Stimulated activated CD4-positive, alpha-beta T cell treated with anti-CD3 and anti-CD28 coated beads, Interleukin-1b, Interleukin-23, amount 100 ng/mL, for 24 hours (primary cell): ENCODE results near the gene PTBP1.
A peak's percentile ranks its signal among the peaks of the same experiment; 100 is the strongest.

ENCODE experiments used
- DNase-seq, 4 experiments: peaks; one replicate each; pipeline ENCODE4 v3.0.0-alpha.2; 2020; ENCODE audit warnings: low read depth in 4 of 4, low spot score in 1 of 4

Gene PTBP1

DNA sequence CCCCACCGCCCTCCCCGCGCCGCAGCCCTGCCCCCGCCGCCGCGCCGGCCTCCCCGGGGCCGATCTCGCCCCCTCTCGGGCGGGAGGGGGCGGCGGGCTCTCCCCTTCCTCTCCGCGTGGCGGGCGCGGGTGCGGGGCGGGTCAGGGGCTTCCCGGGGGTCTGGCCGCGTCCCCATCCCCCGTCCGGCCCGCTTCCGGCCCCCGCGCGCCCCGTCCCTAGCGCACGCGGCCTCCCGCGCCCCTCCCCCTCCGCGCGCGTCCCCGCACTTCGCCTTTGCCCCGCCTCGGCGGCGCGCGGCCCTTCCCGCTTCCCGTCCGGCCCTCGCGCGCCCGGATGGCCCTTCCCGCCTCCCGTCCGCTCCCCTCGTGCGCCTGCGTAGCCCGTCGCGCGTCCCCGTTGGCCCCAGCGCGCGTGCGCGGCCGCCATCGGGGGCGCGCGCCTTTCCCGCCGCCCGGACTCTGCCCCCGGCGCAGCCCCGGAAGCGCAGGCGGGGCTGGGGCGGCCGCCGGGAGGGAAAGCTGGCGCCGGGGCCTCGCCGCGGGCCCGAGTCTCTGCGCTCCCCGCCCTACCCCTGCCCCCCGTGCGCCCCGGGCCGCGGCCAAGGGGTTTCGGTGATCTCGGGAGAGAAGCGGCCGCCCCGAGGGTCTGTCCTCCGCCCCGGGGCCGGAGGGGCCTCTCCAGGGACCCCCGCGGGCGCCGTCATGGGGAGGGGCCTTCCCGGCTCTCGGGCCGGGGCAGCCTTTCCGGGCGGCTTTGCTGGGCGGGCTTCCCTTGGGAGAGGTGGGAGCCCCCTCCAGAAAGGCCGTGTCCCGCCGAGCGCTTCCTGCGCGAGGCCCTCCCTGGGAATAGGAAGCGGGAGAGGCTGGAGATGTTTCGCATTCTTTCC, 519 bp downstream of the PTBP1 start:
- DNase-seq, result peak; percentile 60 to 87 (median 78)

DNA sequence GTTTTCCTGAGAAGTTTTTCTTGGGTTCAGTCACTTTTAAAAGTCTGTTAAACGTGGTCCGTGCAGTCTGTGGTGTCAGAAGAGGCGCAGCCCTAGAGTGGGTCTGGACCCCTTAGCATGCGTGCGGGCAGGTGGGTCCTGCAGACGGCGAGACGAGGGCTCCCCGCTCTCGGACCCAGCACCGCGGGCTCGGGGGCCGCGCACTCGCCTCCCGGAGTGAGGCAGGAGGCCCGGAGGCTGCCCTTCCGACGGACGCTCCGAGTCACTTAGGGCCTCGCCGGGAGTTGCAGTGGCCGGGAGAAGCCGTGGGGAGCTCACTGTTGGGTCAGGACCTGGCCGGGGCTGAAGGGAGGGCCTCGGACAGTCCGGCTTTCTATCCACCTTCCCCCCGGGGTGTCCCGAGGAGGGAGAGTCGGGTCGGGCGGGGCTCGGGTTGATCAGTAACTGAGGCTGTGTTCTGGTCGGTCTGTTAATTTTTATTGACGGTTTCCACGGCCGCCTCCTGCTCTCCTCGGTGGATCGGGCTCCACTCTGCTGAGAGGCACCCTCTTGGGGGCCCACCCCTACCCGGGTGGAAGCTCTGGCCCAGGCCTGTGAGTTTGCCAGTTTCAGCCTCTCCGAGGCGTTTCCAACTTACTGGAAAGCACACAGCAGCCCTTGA, 1.3 kb downstream of the PTBP1 start:
- no peak for DNase-seq

DNA sequence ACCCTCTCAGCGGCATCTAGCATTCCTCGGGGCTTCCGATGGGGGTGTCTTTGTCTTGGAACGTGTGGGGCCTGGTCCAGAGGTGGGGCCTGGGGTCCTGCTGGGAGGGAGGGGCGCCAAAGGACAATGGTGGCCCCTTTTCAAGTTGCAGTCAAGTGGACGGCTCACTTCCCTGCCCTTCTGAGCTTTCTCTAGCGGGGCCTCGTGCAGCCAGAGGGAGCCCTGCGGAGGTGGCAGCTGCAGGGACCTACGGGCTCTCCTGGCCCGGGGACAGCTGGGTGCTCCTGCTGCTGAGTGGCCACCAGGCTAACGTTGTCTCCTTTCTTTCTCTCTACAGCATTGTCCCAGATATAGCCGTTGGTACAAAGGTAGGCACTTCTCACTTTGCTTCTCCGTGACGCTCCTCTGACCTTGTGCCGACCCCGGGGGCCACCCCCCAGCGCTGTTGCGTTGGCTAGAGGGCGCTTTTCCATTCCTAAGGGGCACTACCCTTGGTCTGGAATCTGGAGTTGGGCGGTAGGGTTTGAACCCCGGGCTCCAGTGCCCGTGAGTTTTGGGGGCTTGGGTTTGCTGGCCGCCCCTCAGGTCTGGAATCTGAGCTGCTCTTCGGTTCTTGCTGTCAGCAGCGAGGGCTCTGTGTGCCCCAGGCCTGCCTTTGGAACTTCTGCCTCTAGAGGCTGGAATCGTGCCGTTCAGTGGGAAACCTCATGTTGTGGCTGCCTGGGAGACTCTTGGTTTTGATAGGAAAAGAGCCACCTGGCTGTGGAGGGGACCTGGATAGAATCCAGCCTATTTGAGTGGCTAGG, 2.0 kb downstream of the PTBP1 start:
- DNase-seq, result no peak

DNA sequence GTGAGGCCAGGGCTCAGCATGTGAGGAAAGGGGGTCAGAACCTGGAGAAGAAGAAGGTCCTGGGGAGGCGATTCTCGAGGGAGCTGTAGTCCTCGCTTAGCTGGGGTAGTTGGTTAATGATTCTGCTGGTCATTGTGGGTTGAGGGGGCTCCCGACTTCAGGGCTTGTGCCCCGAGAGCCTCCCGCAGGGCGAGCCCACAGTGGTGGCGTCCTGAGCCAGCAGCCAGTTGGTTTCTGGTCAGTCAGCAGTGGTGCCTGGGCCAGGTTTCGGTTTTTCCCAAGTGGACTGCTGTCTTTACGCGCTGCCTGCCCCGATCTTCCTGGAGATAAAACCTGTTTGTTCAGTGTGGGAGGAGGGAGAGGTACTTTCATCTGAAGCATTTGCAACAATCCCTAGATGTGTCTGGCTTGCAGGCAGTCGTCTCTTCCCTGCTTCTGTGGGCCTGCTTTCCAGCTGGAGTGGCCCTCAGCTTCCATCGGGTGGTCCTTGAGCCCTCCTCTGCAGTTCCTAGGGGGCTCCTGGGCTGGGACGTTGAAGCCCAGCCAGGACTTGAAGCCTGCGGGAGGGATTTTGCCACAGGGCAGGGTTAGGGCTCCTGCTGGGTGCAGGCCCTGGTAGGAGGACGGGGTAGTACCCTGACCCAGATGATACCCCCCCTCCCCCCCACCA, 3.2 kb downstream of the PTBP1 start:
- DNase-seq, result no peak

DNA sequence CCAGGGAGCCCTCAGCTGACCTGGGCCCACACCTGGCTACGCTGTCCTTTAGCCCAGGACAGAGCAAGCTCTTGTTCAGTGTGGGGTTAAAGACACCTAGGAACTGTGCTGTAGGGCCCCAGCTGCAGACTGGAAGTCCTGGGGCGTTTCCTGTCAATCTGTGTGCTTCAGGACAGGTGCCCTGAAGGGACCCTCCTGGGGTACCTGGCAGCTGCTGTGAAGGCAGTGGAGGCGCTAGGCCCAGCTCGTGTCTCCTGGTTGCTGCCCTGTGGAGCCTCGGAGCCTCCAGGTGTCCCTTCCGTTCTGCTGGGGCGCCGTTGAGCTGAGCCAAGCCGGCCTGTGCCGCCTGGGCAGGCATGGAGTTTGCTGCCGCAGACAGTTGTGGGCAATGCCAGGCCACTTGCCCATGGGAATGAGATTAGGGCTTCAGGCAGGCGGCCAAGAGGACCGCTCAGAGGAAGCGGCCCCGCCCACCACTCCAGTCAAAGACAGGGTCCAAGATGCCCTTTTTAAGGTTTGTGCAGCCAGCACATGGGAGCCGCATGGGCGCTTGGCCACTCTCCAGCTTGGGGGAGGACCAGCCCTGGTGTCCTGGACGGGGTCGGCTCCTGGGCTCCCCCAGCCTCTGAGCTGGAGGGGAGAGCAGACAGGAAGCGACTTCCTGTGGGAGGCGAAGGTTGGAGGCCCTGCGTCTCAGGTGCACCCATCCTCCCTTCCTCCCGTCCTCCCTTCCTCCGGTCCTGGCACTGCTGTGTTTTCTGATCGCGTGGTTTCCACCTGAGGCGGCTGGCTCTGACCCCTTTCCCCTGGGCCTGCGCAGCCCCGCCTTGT, 4.0 kb downstream of the PTBP1 start:
- no peak for DNase-seq

DNA sequence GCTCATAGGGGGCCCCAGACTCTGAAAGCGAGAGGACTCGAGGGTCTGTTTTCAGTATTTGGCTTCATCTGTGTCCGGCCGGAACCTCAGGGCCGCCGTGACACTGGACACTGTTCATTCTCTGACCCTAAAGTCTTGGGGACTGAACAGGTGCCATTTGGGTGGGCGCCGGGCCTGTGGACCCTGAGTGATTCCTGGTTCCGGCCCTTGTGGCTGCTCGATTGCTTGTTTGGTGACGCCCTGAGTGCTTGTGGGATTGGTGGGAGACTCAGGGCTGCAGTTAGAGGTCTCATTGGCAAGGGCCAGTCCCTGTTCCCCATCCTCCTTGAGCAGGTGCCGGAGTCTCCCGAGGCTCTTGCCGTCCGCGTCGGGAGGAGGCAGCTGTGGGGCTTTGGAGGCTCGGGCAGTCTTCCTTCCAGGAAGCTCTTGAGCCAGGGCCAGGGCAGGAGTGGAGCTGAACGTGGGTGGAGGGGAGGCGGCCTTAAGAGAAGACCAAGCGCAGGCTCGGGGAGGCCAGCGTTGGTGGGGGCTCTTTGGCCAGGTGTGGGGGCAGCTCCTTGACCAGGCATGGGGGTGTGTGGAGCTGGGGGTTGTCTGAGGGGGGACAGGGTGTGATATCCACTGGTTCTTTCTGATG, 4.7 kb downstream of the PTBP1 start:
- no peak for DNase-seq

DNA sequence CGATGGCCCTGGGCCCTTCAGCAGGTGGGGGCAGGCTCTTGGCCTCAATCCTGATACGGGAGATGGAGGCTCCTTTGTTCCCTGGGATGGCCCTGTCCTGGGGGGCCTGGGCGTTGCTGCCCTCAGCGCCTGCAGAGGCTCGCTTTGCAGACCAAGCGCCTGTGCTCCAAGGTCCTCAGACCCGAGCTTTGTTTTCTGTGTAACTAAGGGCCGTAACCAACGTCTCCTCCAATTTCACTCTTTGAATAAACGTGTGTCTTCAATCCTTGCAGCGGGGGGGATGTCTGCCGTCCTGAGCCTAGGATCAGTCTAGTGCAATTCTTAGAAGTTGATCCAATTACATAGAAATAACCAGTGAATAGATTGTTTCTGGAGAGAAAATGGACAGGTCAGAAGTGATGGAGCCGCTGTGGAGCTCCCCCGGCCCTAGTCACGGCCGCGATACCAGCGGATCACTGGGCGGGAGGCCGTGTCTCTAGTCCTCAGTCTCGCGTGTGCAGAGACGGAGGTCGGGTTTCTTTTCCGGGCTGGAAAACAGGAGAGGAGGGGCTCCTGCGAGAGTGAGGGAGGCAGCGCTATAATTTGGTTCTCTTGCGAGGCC, 5.3 kb downstream of the PTBP1 start:
- no peak for DNase-seq

DNA sequence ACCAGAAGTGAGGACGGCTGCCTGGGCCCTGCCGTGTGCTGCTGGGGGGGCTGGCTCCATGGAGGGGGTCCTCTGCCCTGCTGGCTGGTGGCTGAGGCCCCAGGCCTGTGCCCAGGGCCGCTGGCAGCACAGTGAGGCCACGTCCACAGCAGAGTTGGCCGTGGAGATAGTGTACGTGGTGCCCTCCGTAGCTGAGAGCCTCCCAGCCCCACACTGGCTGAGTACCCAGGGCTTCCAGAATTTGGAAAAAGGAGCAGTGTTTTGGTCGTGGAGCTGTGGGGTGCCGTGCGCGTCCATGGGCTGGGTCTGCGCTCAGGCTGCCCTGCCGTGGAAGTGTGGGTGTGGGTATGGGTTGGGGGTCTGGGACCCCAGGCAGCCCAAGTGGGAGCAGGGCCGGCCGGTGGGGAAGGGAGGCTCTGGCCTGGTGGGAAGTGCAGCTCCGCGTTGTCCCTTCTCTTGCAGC, 5.9 kb downstream of the PTBP1 start:
- DNase-seq, result no peak

DNA sequence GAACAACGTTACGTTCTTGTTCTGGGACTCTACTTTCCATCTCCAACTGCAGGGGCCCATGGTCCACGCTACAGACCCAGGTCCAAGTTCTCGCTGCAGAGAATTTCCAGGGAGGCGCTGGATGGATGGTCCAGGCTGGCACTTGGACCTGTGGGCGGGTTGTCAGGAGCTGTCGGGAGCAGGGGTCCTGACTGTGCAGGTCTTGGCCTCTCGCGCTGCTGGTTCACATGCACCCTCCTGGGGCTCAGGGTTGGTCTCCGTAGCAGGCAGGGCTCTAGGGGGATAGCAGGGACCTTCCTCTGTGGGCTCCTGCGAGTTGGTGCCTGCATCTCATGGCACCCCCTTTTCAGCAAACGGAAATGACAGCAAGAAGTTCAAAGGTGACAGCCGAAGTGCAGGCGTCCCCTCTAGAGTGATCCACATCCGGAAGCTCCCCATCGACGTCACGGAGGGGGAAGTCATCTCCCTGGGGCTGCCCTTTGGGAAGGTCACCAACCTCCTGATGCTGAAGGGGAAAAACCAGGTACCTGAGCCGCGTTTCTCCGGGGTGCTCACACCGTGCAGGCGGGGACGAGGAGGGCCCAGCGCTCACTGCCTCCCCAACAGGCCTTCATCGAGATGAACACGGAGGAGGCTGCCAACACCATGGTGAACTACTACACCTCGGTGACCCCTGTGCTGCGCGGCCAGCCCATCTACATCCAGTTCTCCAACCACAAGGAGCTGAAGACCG, 6.6 kb downstream of the PTBP1 start:
- no peak for DNase-seq

DNA sequence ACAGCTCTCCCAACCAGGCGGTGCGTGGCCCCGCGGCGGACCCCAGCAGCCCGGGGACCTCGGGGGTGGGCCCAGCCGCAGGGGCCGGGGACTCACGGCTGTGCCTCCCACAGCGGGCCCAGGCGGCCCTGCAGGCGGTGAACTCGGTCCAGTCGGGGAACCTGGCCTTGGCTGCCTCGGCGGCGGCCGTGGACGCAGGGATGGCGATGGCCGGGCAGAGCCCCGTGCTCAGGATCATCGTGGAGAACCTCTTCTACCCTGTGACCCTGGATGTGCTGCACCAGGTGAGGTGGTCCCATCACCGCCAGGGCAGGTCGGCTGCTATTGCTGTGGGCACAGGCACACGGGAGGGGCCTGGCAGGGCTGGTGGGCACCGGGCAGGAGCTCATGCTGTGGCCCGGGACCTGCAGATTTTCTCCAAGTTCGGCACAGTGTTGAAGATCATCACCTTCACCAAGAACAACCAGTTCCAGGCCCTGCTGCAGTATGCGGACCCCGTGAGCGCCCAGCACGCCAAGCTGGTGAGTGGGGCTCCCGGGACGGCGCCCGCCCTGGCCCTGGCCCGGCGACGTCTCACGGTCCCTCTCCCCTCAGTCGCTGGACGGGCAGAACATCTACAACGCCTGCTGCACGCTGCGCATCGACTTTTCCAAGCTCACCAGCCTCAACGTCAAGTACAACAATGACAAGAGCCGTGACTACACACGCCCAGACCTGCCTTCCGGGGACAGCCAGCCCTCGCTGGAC, 7.3 kb downstream of the PTBP1 start:
- DNase-seq, result no peak

DNA sequence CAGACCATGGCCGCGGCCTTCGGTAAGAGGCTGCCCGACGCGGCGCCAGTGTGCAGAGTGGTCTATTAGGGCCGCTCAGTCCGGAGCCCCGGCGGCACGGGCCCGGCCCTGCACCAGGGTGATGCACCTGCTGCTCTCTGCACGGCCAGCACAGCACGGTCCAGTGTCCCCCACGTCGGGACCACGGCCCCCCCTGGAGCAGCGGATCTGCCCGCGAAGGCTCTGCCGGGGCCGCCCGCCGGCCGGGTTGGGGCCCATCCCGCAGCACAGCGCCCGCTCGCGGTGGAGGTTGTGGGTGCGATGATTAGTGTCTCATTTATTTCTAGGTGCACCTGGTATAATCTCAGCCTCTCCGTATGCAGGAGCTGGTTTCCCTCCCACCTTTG, 7.9 kb downstream of the PTBP1 start:
- DNase-seq, result no peak

DNA sequence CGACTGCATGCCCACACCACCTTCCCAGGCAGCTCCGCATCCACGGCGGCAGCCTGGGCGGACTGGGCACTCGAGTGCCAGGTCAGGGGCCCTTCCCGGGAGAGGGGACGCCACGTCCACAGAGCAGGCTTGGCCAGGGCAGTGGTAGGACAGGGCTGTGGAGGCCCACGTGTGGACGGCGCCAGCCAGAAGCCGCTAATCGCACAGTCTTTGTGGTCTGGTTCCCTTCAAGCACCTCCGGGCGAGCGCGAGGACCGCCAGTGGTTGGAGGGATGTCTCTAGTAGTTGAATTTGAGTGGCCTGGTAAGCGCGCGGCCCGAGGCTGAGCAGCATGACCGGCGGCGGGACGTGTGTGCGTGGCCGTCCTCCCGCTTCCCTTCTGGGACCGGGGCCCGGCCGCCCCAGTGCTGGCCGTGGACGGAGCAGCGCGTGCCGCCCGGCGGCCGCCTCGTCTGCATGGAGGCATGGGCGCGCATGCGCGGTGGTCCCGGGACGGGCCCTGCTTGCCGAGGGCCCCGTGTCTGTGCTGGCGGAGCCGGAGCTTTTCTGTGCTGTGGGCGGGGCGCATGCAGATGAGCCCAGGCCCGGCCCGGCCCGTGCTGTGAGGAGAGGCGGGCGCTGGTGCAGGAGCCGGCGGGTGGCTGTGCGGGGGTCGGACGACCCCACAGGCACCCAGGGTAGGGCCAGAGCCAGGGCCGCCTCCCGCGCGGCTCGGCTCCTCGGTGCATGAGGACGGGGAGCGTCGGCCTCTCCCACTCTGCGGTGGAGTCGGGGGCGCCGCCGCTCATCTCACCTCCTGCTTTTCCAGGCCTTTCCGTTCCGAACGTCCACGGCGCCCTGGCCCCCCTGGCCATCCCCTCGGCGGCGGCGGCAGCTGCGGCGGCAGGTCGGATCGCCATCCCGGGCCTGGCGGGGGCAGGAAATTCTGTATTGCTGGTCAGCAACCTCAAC, 8.6 kb downstream of the PTBP1 start:
- no peak for DNase-seq

DNA sequence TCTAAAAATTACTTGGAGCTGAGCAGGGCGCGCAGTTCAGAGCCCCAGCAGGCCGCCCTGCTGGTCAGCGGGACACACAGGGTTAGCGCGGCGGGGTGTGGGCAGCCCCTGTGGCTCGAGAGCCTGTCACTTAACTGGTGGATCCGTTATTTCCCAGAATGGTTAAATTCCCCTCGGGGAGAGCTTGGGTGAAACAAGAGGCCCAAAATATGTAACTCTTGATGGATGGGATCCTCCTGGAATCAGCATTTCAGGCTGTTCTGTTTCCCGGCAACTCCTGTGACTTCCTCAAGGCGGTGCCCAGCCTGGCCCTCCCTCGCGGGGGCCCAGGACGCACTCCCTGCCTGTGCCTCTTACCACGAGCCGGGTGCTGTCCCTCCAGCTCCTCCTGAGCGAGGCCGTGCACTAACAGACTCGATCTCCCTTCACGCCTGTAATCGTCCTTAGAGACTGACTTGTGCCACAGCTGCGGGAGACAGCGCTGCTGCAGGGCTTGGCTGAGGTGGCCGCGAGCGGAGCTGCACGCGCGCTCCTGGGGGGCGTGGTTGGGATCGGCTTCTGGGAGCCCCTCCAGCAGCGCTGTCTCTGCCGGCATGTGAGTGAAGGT, 9.7 kb downstream of the PTBP1 start:
- DNase-seq, result no peak

DNA sequence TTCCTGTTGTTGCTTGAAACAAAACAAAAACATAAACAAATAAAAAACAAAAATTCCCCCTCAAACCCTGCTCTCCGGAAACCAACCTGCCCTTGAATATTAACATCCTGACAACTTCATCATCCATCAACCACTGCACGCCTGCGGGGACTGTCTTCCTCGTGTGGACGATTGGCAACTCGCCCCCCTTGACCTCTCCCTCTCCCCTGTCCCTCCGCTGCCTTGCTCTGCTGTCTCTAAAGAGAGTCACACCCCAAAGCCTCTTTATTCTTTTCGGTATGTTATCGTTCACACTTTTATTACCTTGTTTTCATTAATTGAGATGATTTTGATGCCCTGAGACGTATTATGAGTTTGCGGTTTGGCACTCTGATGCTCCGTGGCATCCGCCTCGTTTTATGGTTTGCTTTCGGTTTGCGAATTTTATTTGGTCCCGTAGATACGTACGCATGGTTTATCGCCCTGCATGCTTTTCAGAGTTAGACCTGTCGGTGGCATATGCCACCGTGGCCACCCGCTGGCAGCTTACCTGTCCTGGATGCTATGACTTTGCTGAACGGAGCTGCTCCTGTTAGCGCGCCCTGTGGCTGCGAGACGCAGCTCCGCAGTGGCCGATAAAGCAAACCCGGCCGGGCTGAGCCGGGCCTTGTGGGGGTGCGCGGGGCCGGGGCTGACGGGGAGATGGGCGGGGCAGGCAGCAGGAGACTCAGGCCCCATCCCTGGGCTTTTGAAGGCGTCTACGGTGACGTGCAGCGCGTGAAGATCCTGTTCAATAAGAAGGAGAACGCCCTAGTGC, 10.6 kb downstream of the PTBP1 start:
- DNase-seq, result no peak

DNA sequence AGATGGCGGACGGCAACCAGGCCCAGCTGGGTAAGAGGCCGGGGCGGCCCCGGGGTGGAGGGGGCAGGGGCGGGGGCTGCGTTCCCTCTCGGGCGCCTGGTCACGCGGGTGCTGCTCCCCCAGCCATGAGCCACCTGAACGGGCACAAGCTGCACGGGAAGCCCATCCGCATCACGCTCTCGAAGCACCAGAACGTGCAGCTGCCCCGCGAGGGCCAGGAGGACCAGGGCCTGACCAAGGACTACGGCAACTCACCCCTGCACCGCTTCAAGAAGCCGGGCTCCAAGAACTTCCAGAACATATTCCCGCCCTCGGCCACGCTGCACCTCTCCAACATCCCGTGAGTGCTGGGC, 11.1 kb downstream of the PTBP1 start:
- no peak for DNase-seq
